GM12892 (cell line): ENCODE data around the gene CCSER2.

ENCODE experiments used
- POLR2A ChIP-seq: IDR thresholded peaks from 2 replicates; pipeline ENCODE4 v1.6.1; 2011; ENCODE audit warnings: low read depth, low read length, control low read depth
- POLR2AphosphoS5 ChIP-seq: IDR thresholded peaks from 2 replicates; pipeline ENCODE4 v1.6.1; 2011; ENCODE audit warnings: low read depth, low read length, control low read depth

GRCh38 chr10:84543948-84544347, 215.6 kb downstream of the CCSER2 start:
- no peak for TF ChIP-seq POLR2A
- no peak for TF ChIP-seq POLR2AphosphoS5
